IPS-18a (cell line): ENCODE measurements around the gene LAT.

Source experiments
- H3K27ac ChIP-seq: one replicate; pipeline ENCODE4 v1.5.1; 2013; ENCODE audit warnings: low read length
- H3K27me3 ChIP-seq: one replicate; pipeline ENCODE4 v1.6.1; 2013; ENCODE audit warnings: mild to moderate bottlenecking, low read length; ENCODE audit not compliant: control insufficient read depth, insufficient read depth
- H3K36me3 ChIP-seq: one replicate; pipeline ENCODE4 v1.6.1; 2013; ENCODE audit warnings: low read depth, low read length; ENCODE audit not compliant: control insufficient read depth
- H3K4me1 ChIP-seq: one replicate; pipeline ENCODE4 v1.6.1; 2013; ENCODE audit warnings: low read depth, low read length; ENCODE audit not compliant: control insufficient read depth
- H3K4me3 ChIP-seq: one replicate; pipeline ENCODE4 v1.5.1; 2013; ENCODE audit warnings: low read length
- H3K9ac ChIP-seq: one replicate; pipeline ENCODE4 v1.6.1; 2013; ENCODE audit warnings: mild to moderate bottlenecking, low read length, moderate library complexity
- H3K9me3 ChIP-seq: one replicate; pipeline ENCODE4 v1.6.1; 2013; ENCODE audit warnings: low read depth, low read length; ENCODE audit not compliant: control insufficient read depth

Gene LAT

GRCh38 chr16:29030086-29030840 is 45.4 kb downstream of the LAT start:
- H3K9ac ChIP-seq, result no peak overlapping the region
- no peaks in the 10 kb centered on the region for H3K4me1 ChIP-seq
- H3K27ac ChIP-seq, result no peak overlapping the region
- H3K27me3 ChIP-seq, result no peaks in the 10 kb centered on the region
- no peaks in the 10 kb centered on the region for H3K9me3 ChIP-seq
- no peaks in the 10 kb centered on the region for H3K36me3 ChIP-seq
- no peak overlapping the region for H3K4me3 ChIP-seq
